AML-193 (cell line): ENCODE results near the gene ANKRD33B.

ENCODE experiments used
- DNase-seq, 2 experiments: peaks; one replicate each; lab custom pipeline; 2025; lab: John Stamatoyannopoulos, UW

ANKRD33B gene

DNA sequence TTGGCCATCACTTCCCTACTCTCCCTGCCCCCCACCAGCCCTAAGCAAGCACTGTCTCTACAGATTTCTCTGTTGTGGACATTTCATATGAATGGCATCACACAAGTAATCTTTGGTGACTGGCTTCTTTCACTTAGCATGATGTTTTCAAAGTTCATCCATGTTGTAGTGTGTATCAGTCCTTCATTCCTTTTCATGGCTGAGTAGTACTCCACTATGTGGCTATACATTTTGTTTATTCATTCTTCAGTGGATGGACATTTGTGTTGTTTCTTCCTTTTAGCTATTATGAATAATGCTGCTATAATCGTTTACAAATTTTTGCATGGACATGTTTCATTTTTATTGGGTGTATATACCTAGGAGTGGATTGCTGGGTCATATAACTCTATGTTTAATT lies 113.1 kb downstream of the ANKRD33B start:
- no peak for DNase-seq

- no peak for DNase-seq
Observed at GRCh38 chr5:10677533-10677932, 113.7 kb downstream of the ANKRD33B start.

DNA sequence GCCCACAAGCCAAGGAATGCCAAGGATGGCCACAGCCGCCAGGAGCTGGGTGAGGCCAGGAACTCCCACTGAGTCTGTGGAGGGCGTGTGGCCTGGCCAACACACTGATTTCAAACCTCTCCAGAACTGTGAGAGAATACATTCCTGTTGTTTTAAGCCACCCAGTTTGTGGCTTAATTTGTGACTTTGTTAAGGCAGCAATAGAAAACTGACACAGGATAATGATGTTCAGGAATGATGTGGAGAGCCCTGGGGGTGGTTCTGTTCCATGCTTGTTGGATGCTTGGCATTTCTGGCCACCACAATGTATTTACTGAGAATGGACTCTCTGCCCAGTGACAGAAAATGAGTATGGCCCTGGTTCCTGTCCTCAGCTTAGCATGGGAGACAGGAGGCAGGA lies 114.4 kb downstream of the ANKRD33B start:
- no peak for DNase-seq

GRCh38 chr5:10679336-10679988 lies 115.6 kb downstream of the ANKRD33B start:
- no peak for DNase-seq

GRCh38 chr5:10680876-10681481 lies 117.1 kb downstream of the ANKRD33B start:
- DNase-seq: no peak

- no peak for DNase-seq
Observed at GRCh38 chr5:10681731-10682679, 118.1 kb downstream of the ANKRD33B start.

DNA sequence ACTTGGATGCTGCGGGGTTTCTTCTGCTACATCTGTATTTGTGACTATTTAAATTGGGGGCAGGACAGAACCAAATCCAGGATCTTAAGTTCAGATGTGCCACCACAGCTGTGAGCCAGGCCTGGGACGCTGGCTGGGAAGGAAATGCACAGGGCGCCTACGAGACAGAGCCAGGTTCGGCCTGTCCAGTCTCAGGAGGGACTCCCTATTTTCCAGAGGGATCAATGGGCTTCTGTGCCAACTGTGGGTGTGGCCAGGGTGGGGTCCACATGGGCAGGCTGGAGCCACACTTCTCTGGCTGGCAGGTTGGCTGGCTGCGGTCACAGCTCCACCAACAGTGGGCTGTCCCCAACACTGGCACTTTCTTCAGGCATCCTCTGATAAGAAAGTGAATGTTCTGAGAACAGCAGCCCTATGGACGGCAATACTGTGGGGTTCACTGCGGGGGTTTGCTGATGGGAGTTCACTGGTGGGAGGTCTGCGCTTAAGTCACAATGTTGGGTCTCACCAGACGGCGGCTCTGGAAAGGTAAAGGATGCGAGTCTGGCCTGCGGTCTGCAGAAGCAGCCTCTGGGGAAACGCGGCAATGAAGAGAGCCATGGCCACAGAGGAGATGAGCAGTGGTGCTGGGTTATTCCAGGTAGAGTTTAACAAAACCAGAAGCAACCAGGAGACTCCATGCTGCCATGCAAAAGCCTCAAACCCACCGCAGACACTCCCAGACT lies 119.1 kb downstream of the ANKRD33B start:
- DNase-seq: no peak

DNA sequence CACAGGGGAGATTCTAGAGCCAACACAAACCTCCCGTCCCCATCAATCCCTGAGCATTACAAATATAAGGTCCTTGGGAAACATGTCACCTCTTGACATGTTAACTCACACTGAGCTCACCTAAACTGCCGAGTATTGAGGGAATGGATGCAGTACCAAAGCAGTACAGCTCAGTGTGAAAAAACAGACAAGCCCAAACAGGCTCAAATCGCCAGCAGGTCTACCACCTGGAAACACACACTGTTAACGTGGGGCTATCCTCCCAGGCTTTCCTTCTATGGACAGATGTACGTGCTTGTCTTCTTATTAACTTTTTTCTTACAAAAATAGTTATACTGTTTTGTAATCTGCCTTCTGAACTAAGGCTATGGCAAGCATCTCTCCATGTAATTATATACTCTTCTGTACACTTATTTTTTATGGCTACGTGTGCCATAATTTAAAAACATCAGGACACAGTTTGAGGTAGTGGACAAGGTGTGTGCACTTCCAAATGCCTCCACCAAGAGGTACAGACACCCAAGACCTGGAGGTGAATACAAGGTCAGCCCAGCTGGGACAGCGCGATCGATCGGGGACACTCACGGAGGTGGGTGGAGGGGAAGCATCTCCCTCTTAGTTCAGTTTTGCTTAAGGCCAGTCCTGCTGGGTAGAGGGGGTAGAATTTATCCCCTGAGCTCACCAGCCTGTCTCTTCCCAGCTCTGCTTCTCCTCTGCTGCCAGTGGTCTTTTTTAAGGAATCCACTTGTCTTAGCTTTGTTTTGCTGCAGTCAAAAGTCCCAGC lies 120.6 kb downstream of the ANKRD33B start:
- no peak for DNase-seq

DNA sequence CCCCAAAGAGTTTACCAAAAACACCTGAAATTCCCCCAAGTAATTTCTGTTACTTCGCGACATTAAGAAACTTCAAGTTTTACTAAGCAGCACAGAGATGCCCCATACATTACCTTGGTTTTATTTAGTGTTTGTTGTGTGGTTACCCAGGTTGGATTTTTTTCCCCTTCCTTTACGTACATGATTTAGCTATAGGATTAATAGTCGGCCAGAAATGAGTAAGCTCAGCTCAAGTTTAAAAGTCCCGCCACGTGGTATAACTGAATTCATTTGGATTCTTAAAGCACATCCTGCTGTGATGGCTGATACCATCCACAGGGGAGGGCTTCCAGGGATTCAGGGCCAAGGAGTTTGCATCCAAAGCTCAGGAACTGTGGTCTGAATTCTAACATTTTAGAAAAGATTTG lies 121.2 kb downstream of the ANKRD33B start:
- no peak for DNase-seq

DNA sequence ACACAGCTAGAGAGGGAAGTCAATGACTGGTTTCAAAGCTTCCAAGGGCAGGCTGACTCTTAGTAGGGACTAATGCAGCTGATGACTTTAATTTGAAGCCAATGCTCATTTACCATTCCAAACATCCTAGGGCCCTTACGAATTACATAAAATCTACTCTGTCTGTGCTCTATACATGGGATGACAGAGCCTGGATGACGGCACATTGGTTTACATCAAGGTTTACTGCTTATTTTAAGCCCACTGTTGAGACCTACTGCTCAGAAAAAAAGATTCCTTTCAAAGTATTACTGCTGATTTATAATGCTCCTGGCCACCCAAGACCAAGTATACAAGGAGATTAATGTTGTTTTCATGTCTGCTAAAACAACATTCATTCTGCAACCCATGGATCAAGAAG lies 123.0 kb downstream of the ANKRD33B start:
- no peak for DNase-seq

- no peak for DNase-seq
Observed at GRCh38 chr5:10688651-10689171, 124.8 kb downstream of the ANKRD33B start.

DNA sequence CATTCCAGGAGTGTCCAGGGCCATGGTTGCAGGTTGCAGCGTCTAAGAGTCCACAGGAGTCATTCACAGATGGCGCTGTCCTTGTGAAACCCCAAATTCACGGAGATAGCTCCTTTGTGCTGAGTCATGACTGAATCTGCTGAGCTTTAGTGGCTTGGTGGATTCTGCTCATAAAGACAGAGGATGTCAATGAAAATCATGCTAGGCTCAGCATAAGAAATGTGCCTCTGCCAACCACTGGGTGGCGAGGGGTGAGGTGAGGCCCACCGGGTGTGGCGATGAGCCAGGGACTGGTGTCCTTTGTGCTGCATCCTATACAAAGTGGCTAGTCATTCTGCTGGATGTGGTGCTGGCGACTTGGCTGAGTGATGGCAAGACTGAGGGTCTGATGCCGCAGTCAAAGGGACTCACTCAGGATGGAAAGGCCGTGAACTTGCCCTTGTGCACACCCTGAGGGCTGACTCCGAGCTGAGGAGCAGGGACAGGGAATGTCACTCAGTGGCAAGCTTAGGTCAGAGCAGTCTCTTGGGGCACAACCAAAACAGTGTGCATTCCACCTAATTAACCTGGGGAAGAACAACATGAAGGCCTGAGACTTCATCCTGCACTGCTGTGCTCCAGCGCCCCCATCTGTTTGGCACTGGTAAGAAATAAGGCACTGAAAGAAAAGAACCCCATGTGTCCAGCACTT lies 125.7 kb downstream of the ANKRD33B start:
- peak in 1 of 2 experiments; percentile 17 for DNase-seq

DNA sequence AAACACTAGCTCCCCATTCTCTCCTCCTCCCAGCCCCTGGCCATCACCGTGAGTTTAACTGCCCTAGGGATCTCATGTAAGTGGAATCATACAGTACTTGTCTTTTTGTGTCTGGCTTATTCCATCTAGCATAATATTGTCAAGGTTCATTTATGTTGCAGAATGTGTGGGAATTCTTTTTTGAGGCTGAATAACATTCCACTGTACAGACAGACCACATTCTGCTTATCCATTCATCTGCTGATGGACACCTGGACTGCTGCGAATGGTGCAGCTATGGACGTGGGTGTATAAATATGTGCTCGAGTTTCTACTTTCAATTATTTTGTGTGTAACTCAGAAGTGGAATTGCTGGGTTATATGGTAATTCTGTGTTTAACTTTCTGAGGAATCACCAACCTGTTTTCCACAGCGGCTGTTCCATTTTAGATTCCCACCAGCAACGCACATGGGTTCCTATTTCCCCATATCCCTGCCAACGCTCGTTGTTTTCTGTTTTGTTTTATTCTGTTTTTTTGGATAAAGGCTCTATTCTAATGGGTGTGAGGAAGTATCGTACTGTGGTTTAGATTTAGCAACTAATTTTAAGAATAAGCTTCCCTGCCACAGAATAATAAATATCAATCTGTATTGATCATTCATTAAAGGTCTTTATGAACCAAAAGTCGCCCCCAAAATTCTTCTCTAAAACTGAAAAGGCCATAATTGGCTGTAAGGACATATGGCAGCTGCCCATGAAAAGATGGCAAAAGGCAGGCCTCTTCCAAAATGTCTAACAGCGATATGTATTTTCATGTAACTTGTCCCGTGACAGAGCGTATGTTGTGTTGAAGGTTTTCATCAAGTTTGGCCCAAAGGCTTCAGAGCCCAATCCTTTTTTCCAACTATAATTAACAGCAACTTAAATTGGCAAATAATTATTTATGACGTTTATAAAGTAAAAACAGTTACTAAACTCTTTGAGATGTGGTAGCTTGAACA lies 126.9 kb downstream of the ANKRD33B start:
- DNase-seq: no peak

GRCh38 chr5:10691826-10692785 lies 128.2 kb downstream of the ANKRD33B start:
- no peak for DNase-seq

GRCh38 chr5:10695055-10695649 lies 131.3 kb downstream of the ANKRD33B start:
- DNase-seq: no peak

DNA sequence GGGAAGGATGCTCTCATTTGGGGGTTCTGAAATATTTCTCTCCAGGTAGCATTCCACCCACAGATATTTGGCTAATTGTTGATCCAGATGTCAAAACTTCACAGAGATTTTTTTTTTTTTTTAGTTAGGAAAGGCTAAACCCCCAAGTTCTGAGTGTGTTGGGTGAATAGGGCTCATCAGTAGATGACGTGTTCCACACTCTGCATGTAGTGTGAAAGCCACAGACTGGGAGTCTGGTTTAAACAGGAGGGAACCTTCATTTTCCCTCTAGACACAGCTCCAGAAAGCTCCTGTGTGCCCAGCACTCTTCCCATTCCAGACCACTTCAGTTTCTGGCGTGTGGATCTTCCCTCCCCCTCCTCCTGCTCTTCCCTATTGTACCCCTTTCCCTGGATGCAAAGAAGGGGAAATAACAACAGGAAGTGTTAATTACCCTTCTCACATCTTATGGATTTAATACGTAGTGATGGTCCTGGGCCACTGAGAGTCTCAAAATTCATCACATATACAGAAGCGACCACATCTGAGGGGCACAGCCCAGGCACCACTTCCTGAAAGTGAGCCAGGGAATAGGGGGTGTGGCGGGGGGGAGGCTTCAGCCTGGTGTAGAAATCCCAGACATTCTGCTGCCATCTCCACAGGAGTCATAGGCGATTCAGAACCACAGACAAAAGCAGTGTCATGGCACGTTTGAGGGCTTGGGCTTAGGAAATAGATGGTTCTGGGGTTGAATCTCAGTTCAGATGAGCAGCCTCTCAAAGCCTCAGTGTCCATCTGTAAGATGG lies 132.1 kb downstream of the ANKRD33B start:
- no peak for DNase-seq
